ENCODE results near the gene OSTN. TPM values are rescaled to one million over a fixed set of nuclear protein-coding genes. Genes with fewer than 3 reads are reported as not detected.

The OSTN gene
- not detected for polyA plus RNA-seq (2013, experiment 1 of 2)
- not detected for polyA plus RNA-seq (2013, experiment 2 of 2)

GRCh38 chr3:191198932-191199331, at the start of gene OSTN:
OSTN (plus strand) TSS chr3:191199241; CDS start chr3:191212533, 13,292 bp downstream.
- H3K9ac ChIP-seq (ENCODE audit: low read length) = no peak within 1 kb of the TSS
- WGBS = 96% methylated on average over 2 of the region's 3 CpGs
- no peak within 1 kb of the TSS for H4K8ac ChIP-seq (ENCODE audit: low read length)
- no peak within 1 kb of the TSS for H2BK12ac ChIP-seq (ENCODE audit: low read length in 2 of 2)
- DNase-seq = no peak
- H2BK5ac ChIP-seq (ENCODE audit: low read depth, low read length, poor library complexity, severe bottlenecking) = no peak within 1 kb of the TSS
- no peak within 1 kb of the TSS for H3K27ac ChIP-seq (ENCODE audit: low read length, poor library complexity, severe bottlenecking)
- no peak within 1 kb of the TSS for H2AFZ ChIP-seq (ENCODE audit: low read depth, low read length)
- H3K4ac ChIP-seq (ENCODE audit: low read depth in 1 of 2, low read length in 2 of 2) = no peak within 1 kb of the TSS
- H3K79me1 ChIP-seq (replicated peaks; ENCODE audit: low read length, poor library complexity, severe bottlenecking) = no peaks in the 10 kb centered on the region
- no peak within 1 kb of the TSS for H3K4me2 ChIP-seq (ENCODE audit: low read length, poor library complexity, severe bottlenecking)
- H3K4me1 ChIP-seq (ENCODE audit: control insufficient read depth, insufficient read depth, low read depth, low read length) = no peaks in the 10 kb centered on the region
- H4K91ac ChIP-seq (ENCODE audit: low read length) = no peak within 1 kb of the TSS
- no peak within 1 kb of the TSS for H2AK5ac ChIP-seq (ENCODE audit: low read length, severe bottlenecking)
- H3K27me3 ChIP-seq (ENCODE audit: control insufficient read depth in 1 of 2, insufficient read depth in 1 of 2, low read length in 2 of 2) = no peaks in the 10 kb centered on the region
- H3K23ac ChIP-seq (ENCODE audit: low read length in 2 of 2) = no peak within 1 kb of the TSS
- no peak within 1 kb of the TSS for H3K14ac ChIP-seq (ENCODE audit: low read length in 2 of 2)
- no peak within 1 kb of the TSS for H3K18ac ChIP-seq (ENCODE audit: low read depth in 1 of 2, low read length in 2 of 2)
- no peak within 1 kb of the TSS for H3K4me3 ChIP-seq (ENCODE audit: insufficient read depth in 1 of 2, low read depth in 1 of 2, low read length in 2 of 2)
- H3K9me3 ChIP-seq (ENCODE audit: control insufficient read depth, low read length) = no peaks in the 10 kb centered on the region
- H3K36me3 ChIP-seq (ENCODE audit: control insufficient read depth in 1 of 2, insufficient read depth in 2 of 2, low read depth in 1 of 2, low read length in 2 of 2) = no peaks in the 10 kb centered on the region
- H2BK15ac ChIP-seq (ENCODE audit: low read depth, poor library complexity, severe bottlenecking) = no peak within 1 kb of the TSS
- no peak within 1 kb of the TSS for H2BK120ac ChIP-seq (ENCODE audit: low read depth, low read length)

GRCh38 chr3:191151653-191152052, 47.4 kb upstream of the OSTN start:
- H2BK120ac ChIP-seq (ENCODE audit: low read depth, low read length) = no peak overlapping the region
- H3K18ac ChIP-seq (ENCODE audit: low read depth in 1 of 2, low read length in 2 of 2) = no peak overlapping the region
- H2AK5ac ChIP-seq (ENCODE audit: low read length, severe bottlenecking) = no peak overlapping the region
- no peak overlapping the region for H3K14ac ChIP-seq (ENCODE audit: low read length in 2 of 2)
- H3K27me3 ChIP-seq (ENCODE audit: control insufficient read depth in 1 of 2, insufficient read depth in 1 of 2, low read length in 2 of 2) = no peaks in the 10 kb centered on the region
- H3K4me1 ChIP-seq (ENCODE audit: control insufficient read depth, insufficient read depth, low read depth, low read length) = no peaks in the 10 kb centered on the region
- no peak overlapping the region for H3K23ac ChIP-seq (ENCODE audit: low read length in 2 of 2)
- H2BK15ac ChIP-seq (ENCODE audit: low read depth, poor library complexity, severe bottlenecking) = no peak overlapping the region
- no peak overlapping the region for H3K4me2 ChIP-seq (ENCODE audit: low read length, poor library complexity, severe bottlenecking)
- no peak overlapping the region for H2BK12ac ChIP-seq (ENCODE audit: low read length in 2 of 2)
- peaks cover 36% of the 10 kb centered on the region for H3K9me3 ChIP-seq (ENCODE audit: control insufficient read depth, low read length)
- no peak for DNase-seq
- H2BK5ac ChIP-seq (ENCODE audit: low read depth, low read length, poor library complexity, severe bottlenecking) = no peak overlapping the region
- H3K4me3 ChIP-seq (ENCODE audit: insufficient read depth in 1 of 2, low read depth in 1 of 2, low read length in 2 of 2) = no peak overlapping the region
- no peaks in the 10 kb centered on the region for H3K79me1 ChIP-seq (replicated peaks; ENCODE audit: low read length, poor library complexity, severe bottlenecking)
- no peak overlapping the region for H3K4ac ChIP-seq (ENCODE audit: low read depth in 1 of 2, low read length in 2 of 2)
- H3K36me3 ChIP-seq (ENCODE audit: control insufficient read depth in 1 of 2, insufficient read depth in 2 of 2, low read depth in 1 of 2, low read length in 2 of 2) = no peaks in the 10 kb centered on the region
- H3K27ac ChIP-seq (ENCODE audit: low read length, poor library complexity, severe bottlenecking) = no peak overlapping the region
- no peak overlapping the region for H4K8ac ChIP-seq (ENCODE audit: low read length)
- H2AFZ ChIP-seq (ENCODE audit: low read depth, low read length) = no peak overlapping the region
- no peak overlapping the region for H4K91ac ChIP-seq (ENCODE audit: low read length)
- 100% methylated on average over 1 of the region's 1 CpG for WGBS
- H3K9ac ChIP-seq (ENCODE audit: low read length) = no peak overlapping the region

- H3K79me1 ChIP-seq (replicated peaks; ENCODE audit: low read length, poor library complexity, severe bottlenecking) = no peaks in the 10 kb centered on the region
- H4K91ac ChIP-seq (ENCODE audit: low read length) = no peak overlapping the region
- no peak overlapping the region for H4K8ac ChIP-seq (ENCODE audit: low read length)
- H3K9ac ChIP-seq (ENCODE audit: low read length) = no peak overlapping the region
- H3K18ac ChIP-seq (ENCODE audit: low read depth in 1 of 2, low read length in 2 of 2) = no peak overlapping the region
- no peak overlapping the region for H2AFZ ChIP-seq (ENCODE audit: low read depth, low read length)
- no peak overlapping the region for H3K4ac ChIP-seq (ENCODE audit: low read depth in 1 of 2, low read length in 2 of 2)
- H3K14ac ChIP-seq (ENCODE audit: low read length in 2 of 2) = no peak overlapping the region
- H2BK15ac ChIP-seq (ENCODE audit: low read depth, poor library complexity, severe bottlenecking) = no peak overlapping the region
- H3K27ac ChIP-seq (ENCODE audit: low read length, poor library complexity, severe bottlenecking) = no peak overlapping the region
- no peaks in the 10 kb centered on the region for H3K4me1 ChIP-seq (ENCODE audit: control insufficient read depth, insufficient read depth, low read depth, low read length)
- no peak overlapping the region for H2BK120ac ChIP-seq (ENCODE audit: low read depth, low read length)
- H2BK5ac ChIP-seq (ENCODE audit: low read depth, low read length, poor library complexity, severe bottlenecking) = no peak overlapping the region
- H3K23ac ChIP-seq (ENCODE audit: low read length in 2 of 2) = no peak overlapping the region
- no peak for DNase-seq
- H2BK12ac ChIP-seq (ENCODE audit: low read length in 2 of 2) = no peak overlapping the region
- H3K4me3 ChIP-seq (ENCODE audit: insufficient read depth in 1 of 2, low read depth in 1 of 2, low read length in 2 of 2) = no peak overlapping the region
- no peaks in the 10 kb centered on the region for H3K27me3 ChIP-seq (ENCODE audit: control insufficient read depth in 1 of 2, insufficient read depth in 1 of 2, low read length in 2 of 2)
- no peak overlapping the region for H2AK5ac ChIP-seq (ENCODE audit: low read length, severe bottlenecking)
- no peak overlapping the region for H3K4me2 ChIP-seq (ENCODE audit: low read length, poor library complexity, severe bottlenecking)
- H3K9me3 ChIP-seq (ENCODE audit: control insufficient read depth, low read length) = peaks cover 39% of the 10 kb centered on the region
- no peaks in the 10 kb centered on the region for H3K36me3 ChIP-seq (ENCODE audit: control insufficient read depth in 1 of 2, insufficient read depth in 2 of 2, low read depth in 1 of 2, low read length in 2 of 2)
Observed at GRCh38 chr3:191154827-191155226, 44.2 kb upstream of the OSTN start.

- Histone ChIP-seq H2BK5ac (ENCODE audit: low read depth, low read length, poor library complexity, severe bottlenecking) (no peak overlapping the region), H3K4ac (ENCODE audit: low read depth in 1 of 2, low read length in 2 of 2) (no peak overlapping the region), H2BK15ac (ENCODE audit: low read depth, poor library complexity, severe bottlenecking) (no peak overlapping the region), H3K27me3 (ENCODE audit: control insufficient read depth in 1 of 2, insufficient read depth in 1 of 2, low read length in 2 of 2) (no peaks in the 10 kb centered on the region), H3K9me3 (ENCODE audit: control insufficient read depth, low read length) (peaks cover 40% of the 10 kb centered on the region), H3K4me2 (ENCODE audit: low read length, poor library complexity, severe bottlenecking) (no peak overlapping the region), H3K4me3 (ENCODE audit: insufficient read depth in 1 of 2, low read depth in 1 of 2, low read length in 2 of 2) (no peak overlapping the region), H3K23ac (ENCODE audit: low read length in 2 of 2) (no peak overlapping the region), H3K9ac (ENCODE audit: low read length) (no peak overlapping the region), H4K91ac (ENCODE audit: low read length) (no peak overlapping the region), H3K79me1 (replicated peaks; ENCODE audit: low read length, poor library complexity, severe bottlenecking) (no peaks in the 10 kb centered on the region), H3K4me1 (ENCODE audit: control insufficient read depth, insufficient read depth, low read depth, low read length) (no peaks in the 10 kb centered on the region), H2AK5ac (ENCODE audit: low read length, severe bottlenecking) (no peak overlapping the region), H2BK12ac (ENCODE audit: low read length in 2 of 2) (no peak overlapping the region), H3K14ac (ENCODE audit: low read length in 2 of 2) (no peak overlapping the region), H4K8ac (ENCODE audit: low read length) (no peak overlapping the region), H3K18ac (ENCODE audit: low read depth in 1 of 2, low read length in 2 of 2) (no peak overlapping the region), H2BK120ac (ENCODE audit: low read depth, low read length) (no peak overlapping the region), H3K27ac (ENCODE audit: low read length, poor library complexity, severe bottlenecking) (no peak overlapping the region), H3K36me3 (ENCODE audit: control insufficient read depth in 1 of 2, insufficient read depth in 2 of 2, low read depth in 1 of 2, low read length in 2 of 2) (no peaks in the 10 kb centered on the region), H2AFZ (ENCODE audit: low read depth, low read length) (no peak overlapping the region)
- WGBS = no CpG with 5 or more reads among the region's 1 CpG
- DNase-seq = no peak
Observed at GRCh38 chr3:191158247-191158646, 40.8 kb upstream of the OSTN start.
